HG03442 (cell line): Measurements from ENCODE around the gene DLL1.

ENCODE experiments used
- ATAC-seq: cut with Tn5 transposase; IDR thresholded peaks from one replicate; pipeline ENCODE4 v1.9.1; 2021; ENCODE audit warnings: mild to moderate bottlenecking, moderate library complexity; ENCODE audit not compliant: unreplicated experiment

The DLL1 gene

GRCh38 chr6:170234419-170234818 lies 56.5 kb downstream of the DLL1 start:
- no peak for ATAC-seq

GRCh38 chr6:170233286-170234205 lies 57.3 kb downstream of the DLL1 start:
- ATAC-seq, result no peak
